WTC11 (cell line): Measurements from ENCODE around the gene CALY. TPM values are rescaled to one million over a fixed set of nuclear protein-coding genes. Genes with fewer than 3 reads are reported as not detected.

ENCODE experiments used
- ATAC-seq: fragments of 200-7000 bp; cut with Tn5 transposase; 2 replicates; pipeline ENCODE4 v1.10.0; 2021; ENCODE audit warnings: mild to moderate bottlenecking, moderate library complexity
- CTCF ChIA-PET: fragments of 300-600 bp; sonication (Branson Sonifier 250); formaldehyde crosslinking; loops from one replicate; lab custom pipeline; 2021; ENCODE audit warnings: antibody characterized with exemption; lab: Charles Lee
- POLR2A ChIA-PET: fragments of 350-600 bp; sonication (Branson Sonifier 250); formaldehyde crosslinking; loops from one replicate; lab custom pipeline; 2021; ENCODE audit warnings: antibody characterized with exemption; lab: Charles Lee
- DNase-seq: peaks from one replicate; pipeline ENCODE4 v3.0.0; 2021; ENCODE audit warnings: low spot score
- H3K27ac Mint-ChIP-seq: 2 replicates; pipeline ENCODE4 v1.8.0; 2021; ENCODE audit warnings: mixed read lengths
- H3K27me3 Mint-ChIP-seq: 2 replicates; pipeline ENCODE4 v1.8.0; 2021; ENCODE audit warnings: low read depth, mild to moderate bottlenecking, moderate library complexity, mixed read lengths
- H3K36me3 Mint-ChIP-seq: 2 replicates; pipeline ENCODE4 v1.8.0; 2021; ENCODE audit warnings: mixed read lengths
- H3K4me1 Mint-ChIP-seq: 2 replicates; pipeline ENCODE4 v1.8.0; 2022; ENCODE audit warnings: mixed read lengths
- H3K4me3 Mint-ChIP-seq: 2 replicates; pipeline ENCODE4 v1.8.0; 2021; ENCODE audit warnings: mild to moderate bottlenecking, moderate library complexity, mixed read lengths
- H3K9me3 Mint-ChIP-seq: 2 replicates; pipeline ENCODE4 v1.8.0; 2021; ENCODE audit warnings: mixed read lengths
- ATF1 ChIP-seq: sonication (generic); formaldehyde crosslinking; IDR thresholded peaks from 2 replicates; pipeline ENCODE4 v1.8.1; 2023; ENCODE audit warnings: mild to moderate bottlenecking, moderate library complexity, missing genetic modification reagents
- KAT7 ChIP-seq: sonication (generic); formaldehyde crosslinking; IDR thresholded peaks from 2 replicates; pipeline ENCODE4 v1.8.1; 2023; ENCODE audit warnings: missing genetic modification reagents, mild to moderate bottlenecking, borderline replicate concordance
- NFYB ChIP-seq: sonication (generic); formaldehyde crosslinking; conservative IDR thresholded peaks from 2 replicates; pipeline ENCODE4 v1.8.0; 2022; ENCODE audit warnings: low read depth, missing genetic modification reagents
- NR2C2 ChIP-seq: sonication (generic); formaldehyde crosslinking; IDR thresholded peaks from 2 replicates; pipeline ENCODE4 v1.8.0; 2022; ENCODE audit warnings: mild to moderate bottlenecking, missing genetic modification reagents
- TCF7 ChIP-seq: sonication (generic); formaldehyde crosslinking; IDR thresholded peaks from 2 replicates; pipeline ENCODE4 v1.8.0; 2022; ENCODE audit warnings: mild to moderate bottlenecking, low read depth, missing genetic modification reagents, moderate library complexity
- TP53 ChIP-seq: sonication (generic); formaldehyde crosslinking; IDR thresholded peaks from 2 replicates; pipeline ENCODE4 v1.8.1; 2023; ENCODE audit warnings: mild to moderate bottlenecking, missing genetic modification reagents
- ZNF232 ChIP-seq: sonication (generic); formaldehyde crosslinking; IDR thresholded peaks from 2 replicates; pipeline ENCODE4 v1.8.0; 2022; ENCODE audit warnings: mild to moderate bottlenecking, missing genetic modification reagents
- ZNF317 ChIP-seq: sonication (generic); formaldehyde crosslinking; IDR thresholded peaks from 2 replicates; pipeline ENCODE4 v1.8.1; 2023; ENCODE audit warnings: low read depth, mild to moderate bottlenecking, moderate library complexity, missing genetic modification reagents, borderline replicate concordance
- ZNF396 ChIP-seq: fragments of 250-450 bp; sonication (Bioruptor Pico); IDR thresholded peaks from 2 replicates; pipeline ENCODE4 v1.8.0; 2021; ENCODE audit warnings: mild to moderate bottlenecking, moderate library complexity, borderline replicate concordance
- total RNA-seq: library from RNA; stranded (reverse); gene quantifications from 3 replicates; pipeline ENCODE4 v1.2.3, GENCODE V29; 2021
- TF ChIP-seq, protein P1 (sequence below): sonication (generic); formaldehyde crosslinking; IDR thresholded peaks from 2 replicates; pipeline ENCODE4 v1.8.1; 2023; ENCODE audit warnings: mild to moderate bottlenecking, missing genetic modification reagents, moderate library complexity
- TF ChIP-seq, protein P2 (sequence below): sonication (generic); formaldehyde crosslinking; IDR thresholded peaks from 2 replicates; pipeline ENCODE4 v1.8.0; 2022; ENCODE audit warnings: missing genetic modification reagents
- TF ChIP-seq, protein P3 (sequence below): fragments of 250-450 bp; sonication (Bioruptor Pico); IDR thresholded peaks from 2 replicates; pipeline ENCODE4 v1.9.0; 2021; ENCODE audit warnings: mild to moderate bottlenecking
- TF ChIP-seq, protein P4 (sequence below): fragments of 250-450 bp; sonication (Bioruptor Pico); conservative IDR thresholded peaks from 2 replicates; pipeline ENCODE4 v1.9.0; 2021; ENCODE audit warnings: mild to moderate bottlenecking

CALY gene
- total RNA-seq, 1 experiment from 2014 or later: 0.63 TPM

DNA sequence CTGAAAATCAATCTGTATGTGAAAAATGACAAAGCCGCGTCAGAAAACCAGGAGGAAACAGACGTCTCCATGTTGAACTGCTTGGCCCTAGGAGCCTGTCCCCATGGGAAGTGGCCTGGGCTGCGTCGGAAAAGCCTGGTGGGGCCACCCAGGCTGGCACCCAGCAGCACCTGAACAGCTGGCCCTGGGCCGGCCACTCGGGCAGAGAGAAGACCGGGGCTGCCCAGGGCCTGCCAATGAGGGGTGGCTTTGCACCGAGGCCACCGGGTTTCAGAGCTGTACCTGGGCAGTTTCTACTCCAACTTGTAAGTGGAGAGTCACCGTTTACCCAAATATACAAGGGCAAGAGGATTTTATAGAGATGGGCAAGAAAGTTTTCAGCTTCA, 22.2 kb upstream of the CALY start (continued):
- TF ChIP-seq, protein P1, sequence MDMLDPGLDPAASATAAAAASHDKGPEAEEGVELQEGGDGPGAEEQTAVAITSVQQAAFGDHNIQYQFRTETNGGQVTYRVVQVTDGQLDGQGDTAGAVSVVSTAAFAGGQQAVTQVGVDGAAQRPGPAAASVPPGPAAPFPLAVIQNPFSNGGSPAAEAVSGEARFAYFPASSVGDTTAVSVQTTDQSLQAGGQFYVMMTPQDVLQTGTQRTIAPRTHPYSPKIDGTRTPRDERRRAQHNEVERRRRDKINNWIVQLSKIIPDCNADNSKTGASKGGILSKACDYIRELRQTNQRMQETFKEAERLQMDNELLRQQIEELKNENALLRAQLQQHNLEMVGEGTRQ: no peak

DNA sequence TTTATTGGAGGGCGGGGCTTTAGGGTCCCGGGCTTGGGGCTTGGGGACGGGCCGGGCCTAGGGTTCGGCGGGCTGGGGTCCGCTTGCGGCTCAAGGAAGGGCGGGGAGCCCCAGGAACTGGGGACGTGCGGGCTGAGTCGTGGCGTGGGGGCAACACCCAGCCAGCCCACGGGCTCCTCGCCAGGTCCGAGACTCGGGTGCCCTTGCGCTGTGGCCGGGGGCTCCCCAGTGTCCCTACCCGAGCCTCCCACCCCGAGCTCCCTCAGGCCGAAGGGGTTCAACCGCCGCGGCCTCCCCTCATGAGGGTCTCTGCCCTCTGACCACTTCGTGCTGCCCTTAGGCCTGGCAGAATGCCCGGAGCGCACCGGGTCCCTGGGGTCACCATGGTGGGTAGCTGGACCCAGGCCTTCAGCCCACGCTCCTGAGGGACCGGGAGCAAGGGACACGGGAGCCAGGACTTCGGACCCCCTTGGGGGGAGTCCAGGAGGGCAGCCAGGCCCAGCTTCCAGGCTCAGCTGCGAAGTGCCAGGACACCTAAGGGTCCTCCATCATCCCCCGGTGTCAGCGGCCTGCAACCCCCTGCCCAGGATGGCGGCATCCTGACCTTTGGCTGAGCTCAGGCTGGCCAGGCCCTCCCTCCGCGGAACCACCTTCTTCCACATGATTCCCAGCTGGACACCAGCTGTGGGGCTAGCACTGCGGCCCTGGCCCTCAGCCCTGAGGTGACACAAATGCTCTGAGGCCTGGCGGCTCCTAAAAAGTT, 21.6 kb upstream of the CALY start:
- Mint-ChIP-seq H3K4me3 (no peak overlapping the region), H3K27me3 (peaks cover 12% of the 10 kb centered on the region), H3K9me3 (no peaks in the 10 kb centered on the region), H3K27ac (no peak overlapping the region), H3K4me1 (no peaks in the 10 kb centered on the region), H3K36me3 (peaks cover 17% of the 10 kb centered on the region)
- ChIA-PET CTCF (interaction anchor here (0.6 to 2.5 kb wide), 6 partner anchors 11 to 51 kb away, joined by 4 to 26 read pairs (median 6); partner anchors contain the start of gene PRAP1), POLR2A (interaction anchor here (1.2 to 1.8 kb wide), 2 partner anchors 15 to 21 kb away, joined by 3 to 9 read pairs; partner anchors contain the start of gene PAOX)
- ATAC-seq (no peak), DNase-seq (no peak)
- TF ChIP-seq NFYB (CRISPR knock-in tag): no peak
- no peak for TF ChIP-seq TP53 (CRISPR knock-in tag)
- TF ChIP-seq ATF1 (CRISPR knock-in tag): no peak
- TF ChIP-seq NR2C2 (CRISPR knock-in tag): no peak
- TF ChIP-seq, protein P2, sequence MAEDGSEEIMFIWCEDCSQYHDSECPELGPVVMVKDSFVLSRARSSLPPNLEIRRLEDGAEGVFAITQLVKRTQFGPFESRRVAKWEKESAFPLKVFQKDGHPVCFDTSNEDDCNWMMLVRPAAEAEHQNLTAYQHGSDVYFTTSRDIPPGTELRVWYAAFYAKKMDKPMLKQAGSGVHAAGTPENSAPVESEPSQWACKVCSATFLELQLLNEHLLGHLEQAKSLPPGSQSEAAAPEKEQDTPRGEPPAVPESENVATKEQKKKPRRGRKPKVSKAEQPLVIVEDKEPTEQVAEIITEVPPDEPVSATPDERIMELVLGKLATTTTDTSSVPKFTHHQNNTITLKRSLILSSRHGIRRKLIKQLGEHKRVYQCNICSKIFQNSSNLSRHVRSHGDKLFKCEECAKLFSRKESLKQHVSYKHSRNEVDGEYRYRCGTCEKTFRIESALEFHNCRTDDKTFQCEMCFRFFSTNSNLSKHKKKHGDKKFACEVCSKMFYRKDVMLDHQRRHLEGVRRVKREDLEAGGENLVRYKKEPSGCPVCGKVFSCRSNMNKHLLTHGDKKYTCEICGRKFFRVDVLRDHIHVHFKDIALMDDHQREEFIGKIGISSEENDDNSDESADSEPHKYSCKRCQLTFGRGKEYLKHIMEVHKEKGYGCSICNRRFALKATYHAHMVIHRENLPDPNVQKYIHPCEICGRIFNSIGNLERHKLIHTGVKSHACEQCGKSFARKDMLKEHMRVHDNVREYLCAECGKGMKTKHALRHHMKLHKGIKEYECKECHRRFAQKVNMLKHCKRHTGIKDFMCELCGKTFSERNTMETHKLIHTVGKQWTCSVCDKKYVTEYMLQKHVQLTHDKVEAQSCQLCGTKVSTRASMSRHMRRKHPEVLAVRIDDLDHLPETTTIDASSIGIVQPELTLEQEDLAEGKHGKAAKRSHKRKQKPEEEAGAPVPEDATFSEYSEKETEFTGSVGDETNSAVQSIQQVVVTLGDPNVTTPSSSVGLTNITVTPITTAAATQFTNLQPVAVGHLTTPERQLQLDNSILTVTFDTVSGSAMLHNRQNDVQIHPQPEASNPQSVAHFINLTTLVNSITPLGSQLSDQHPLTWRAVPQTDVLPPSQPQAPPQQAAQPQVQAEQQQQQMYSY (CRISPR knock-in tag): no peak
- TF ChIP-seq TCF7: no peak
- TF ChIP-seq ZNF317: no peak
- TF ChIP-seq, protein P3, sequence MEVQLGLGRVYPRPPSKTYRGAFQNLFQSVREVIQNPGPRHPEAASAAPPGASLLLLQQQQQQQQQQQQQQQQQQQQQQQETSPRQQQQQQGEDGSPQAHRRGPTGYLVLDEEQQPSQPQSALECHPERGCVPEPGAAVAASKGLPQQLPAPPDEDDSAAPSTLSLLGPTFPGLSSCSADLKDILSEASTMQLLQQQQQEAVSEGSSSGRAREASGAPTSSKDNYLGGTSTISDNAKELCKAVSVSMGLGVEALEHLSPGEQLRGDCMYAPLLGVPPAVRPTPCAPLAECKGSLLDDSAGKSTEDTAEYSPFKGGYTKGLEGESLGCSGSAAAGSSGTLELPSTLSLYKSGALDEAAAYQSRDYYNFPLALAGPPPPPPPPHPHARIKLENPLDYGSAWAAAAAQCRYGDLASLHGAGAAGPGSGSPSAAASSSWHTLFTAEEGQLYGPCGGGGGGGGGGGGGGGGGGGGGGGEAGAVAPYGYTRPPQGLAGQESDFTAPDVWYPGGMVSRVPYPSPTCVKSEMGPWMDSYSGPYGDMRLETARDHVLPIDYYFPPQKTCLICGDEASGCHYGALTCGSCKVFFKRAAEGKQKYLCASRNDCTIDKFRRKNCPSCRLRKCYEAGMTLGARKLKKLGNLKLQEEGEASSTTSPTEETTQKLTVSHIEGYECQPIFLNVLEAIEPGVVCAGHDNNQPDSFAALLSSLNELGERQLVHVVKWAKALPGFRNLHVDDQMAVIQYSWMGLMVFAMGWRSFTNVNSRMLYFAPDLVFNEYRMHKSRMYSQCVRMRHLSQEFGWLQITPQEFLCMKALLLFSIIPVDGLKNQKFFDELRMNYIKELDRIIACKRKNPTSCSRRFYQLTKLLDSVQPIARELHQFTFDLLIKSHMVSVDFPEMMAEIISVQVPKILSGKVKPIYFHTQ: no peak
- TF ChIP-seq KAT7 (CRISPR knock-in tag): no peak
- TF ChIP-seq, protein P4, sequence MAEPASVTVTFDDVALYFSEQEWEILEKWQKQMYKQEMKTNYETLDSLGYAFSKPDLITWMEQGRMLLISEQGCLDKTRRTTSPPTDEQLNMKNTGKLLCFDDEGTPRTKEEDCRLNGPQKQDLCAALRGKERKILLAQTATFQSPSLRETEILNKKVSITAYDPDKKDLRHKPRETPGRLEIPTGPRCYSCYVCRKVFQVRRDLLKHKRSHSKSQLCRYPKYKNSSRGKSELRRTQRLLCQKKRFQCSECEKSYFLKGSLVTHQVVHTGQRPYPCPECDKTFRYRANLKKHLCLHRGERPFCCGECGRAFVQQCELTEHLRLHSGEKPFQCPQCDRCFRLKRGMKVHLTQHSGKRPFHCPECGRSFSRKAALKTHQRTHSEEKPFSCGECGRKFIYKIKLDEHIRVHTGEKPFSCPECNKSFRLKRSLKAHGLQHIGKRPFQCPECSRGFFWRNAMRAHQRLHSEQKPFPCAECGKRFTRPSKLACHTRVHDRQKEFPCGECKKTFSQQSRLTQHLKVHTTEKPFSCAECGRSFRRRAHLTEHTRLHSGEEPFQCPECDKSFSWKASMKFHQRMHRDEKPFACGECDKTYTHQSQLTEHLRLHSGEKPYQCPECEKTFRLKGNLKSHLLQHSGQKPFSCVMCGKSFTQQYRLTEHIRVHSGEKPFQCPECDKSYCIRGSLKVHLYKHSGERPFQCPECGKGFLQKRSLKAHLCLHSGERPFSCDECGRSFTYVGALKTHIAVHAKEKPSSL (CRISPR knock-in tag): no peak
- TF ChIP-seq ZNF232: no peak
- no peak for TF ChIP-seq ZNF396 (CRISPR knock-in tag)
- TF ChIP-seq, all 79 proteins: peak for 0
